HUES64 (cell line): ENCODE data around the gene SLC7A14.

Experiments
- H3K27ac ChIP-seq: 2 replicates; pipeline ENCODE4 v1.7.0; 2013; ENCODE audit warnings: low read depth, low read length, inconsistent platforms
- H3K27me3 ChIP-seq: 2 replicates; pipeline ENCODE4 v1.6.1; 2013; ENCODE audit warnings: mild to moderate bottlenecking, low read length; ENCODE audit not compliant: insufficient read depth
- H3K36me3 ChIP-seq: 2 replicates; pipeline ENCODE4 v1.6.1; 2013; ENCODE audit warnings: mild to moderate bottlenecking, low read length; ENCODE audit not compliant: insufficient read depth
- H3K4me1 ChIP-seq: 2 replicates; pipeline ENCODE4 v1.6.1; 2013; ENCODE audit warnings: mild to moderate bottlenecking, low read length, moderate library complexity; ENCODE audit not compliant: insufficient read depth
- H3K4me3 ChIP-seq: 2 replicates; pipeline ENCODE4 v1.5.1; 2013; ENCODE audit warnings: mild to moderate bottlenecking, low read length, moderate library complexity
- H3K9ac ChIP-seq: 2 replicates; pipeline ENCODE4 v1.6.1; 2013; ENCODE audit warnings: mild to moderate bottlenecking, low read depth, low read length
- H3K9me3 ChIP-seq: 2 replicates; pipeline ENCODE4 v1.6.1; 2013; ENCODE audit warnings: low read depth, low read length; ENCODE audit not compliant: insufficient read depth
- WGBS: fragments of 150-250, 120-280 bp; methylation state at CpG from one replicate; pipeline ENCODE4 v1.1.7; 2013; ENCODE audit warnings: missing lambda C conversion rate; 5-methylcytosine and 5-hydroxymethylcytosine counted together

The SLC7A14 gene

GRCh38 chr3:170532573-170532972 is 53.3 kb downstream of the SLC7A14 start:
- no peak overlapping the region for H3K4me3 ChIP-seq
- 89% methylated on average over 6 of the region's 6 CpGs for WGBS
- H3K9me3 ChIP-seq: no peaks in the 10 kb centered on the region
- H3K27ac ChIP-seq: no peak overlapping the region
- H3K9ac ChIP-seq: no peak overlapping the region
- no peaks in the 10 kb centered on the region for H3K36me3 ChIP-seq
- H3K4me1 ChIP-seq: peaks cover 7% of the 10 kb centered on the region
- H3K27me3 ChIP-seq: no peaks in the 10 kb centered on the region

GRCh38 chr3:170531657-170532335 is 54.1 kb downstream of the SLC7A14 start:
- Histone ChIP-seq H3K4me1 (peaks cover 7% of the 10 kb centered on the region), H3K36me3 (no peaks in the 10 kb centered on the region), H3K27ac (no peak overlapping the region), H3K9me3 (no peaks in the 10 kb centered on the region), H3K9ac (no peak overlapping the region), H3K4me3 (no peak overlapping the region), H3K27me3 (no peaks in the 10 kb centered on the region)
- WGBS: 88% methylated on average over 7 of the region's 7 CpGs

- Histone ChIP-seq H3K4me3 (no peak overlapping the region), H3K4me1 (peaks cover 7% of the 10 kb centered on the region), H3K9me3 (no peaks in the 10 kb centered on the region), H3K27me3 (no peaks in the 10 kb centered on the region), H3K9ac (no peak overlapping the region), H3K36me3 (no peaks in the 10 kb centered on the region), H3K27ac (no peak overlapping the region)
- 92% methylated on average over 6 of the region's 6 CpGs for WGBS
Observed at GRCh38 chr3:170531054-170531453, 54.8 kb downstream of the SLC7A14 start.

- H3K4me1 ChIP-seq: peaks cover 7% of the 10 kb centered on the region
- H3K27ac ChIP-seq: no peak overlapping the region
- H3K27me3 ChIP-seq: no peaks in the 10 kb centered on the region
- no peak overlapping the region for H3K9ac ChIP-seq
- no peak overlapping the region for H3K4me3 ChIP-seq
- 90% methylated on average over 4 of the region's 4 CpGs for WGBS
- H3K9me3 ChIP-seq: no peaks in the 10 kb centered on the region
- no peaks in the 10 kb centered on the region for H3K36me3 ChIP-seq
Observed at GRCh38 chr3:170529912-170530311, 56.0 kb downstream of the SLC7A14 start.

GRCh38 chr3:170529346-170529745 is 56.5 kb downstream of the SLC7A14 start:
- Histone ChIP-seq H3K27ac (no peak overlapping the region), H3K4me1 (peaks cover 7% of the 10 kb centered on the region), H3K27me3 (no peaks in the 10 kb centered on the region), H3K9ac (no peak overlapping the region), H3K36me3 (no peaks in the 10 kb centered on the region), H3K4me3 (no peak overlapping the region), H3K9me3 (no peaks in the 10 kb centered on the region)
- 89% methylated on average over 2 of the region's 2 CpGs for WGBS

- WGBS: 91% methylated on average over 8 of the region's 8 CpGs
- Histone ChIP-seq H3K27me3 (no peaks in the 10 kb centered on the region), H3K27ac (no peak overlapping the region), H3K4me1 (peaks cover 7% of the 10 kb centered on the region), H3K36me3 (no peaks in the 10 kb centered on the region), H3K4me3 (no peak overlapping the region), H3K9ac (no peak overlapping the region), H3K9me3 (no peaks in the 10 kb centered on the region)
Observed at GRCh38 chr3:170528726-170529125, 57.1 kb downstream of the SLC7A14 start.

- no peaks in the 10 kb centered on the region for H3K9me3 ChIP-seq
- H3K36me3 ChIP-seq: no peaks in the 10 kb centered on the region
- H3K4me1 ChIP-seq: peaks cover 7% of the 10 kb centered on the region
- no peak overlapping the region for H3K4me3 ChIP-seq
- no peak overlapping the region for H3K9ac ChIP-seq
- no peaks in the 10 kb centered on the region for H3K27me3 ChIP-seq
- H3K27ac ChIP-seq: no peak overlapping the region
Observed at GRCh38 chr3:170524073-170524472, 61.8 kb downstream of the SLC7A14 start.

- Histone ChIP-seq H3K36me3 (no peaks in the 10 kb centered on the region), H3K27ac (no peak overlapping the region), H3K9me3 (no peaks in the 10 kb centered on the region), H3K4me1 (peaks cover 1% of the 10 kb centered on the region; the same call in 1 of the 2 replicates), H3K27me3 (no peaks in the 10 kb centered on the region), H3K9ac (no peak overlapping the region), H3K4me3 (no peak overlapping the region)
- WGBS: 72% methylated on average over 2 of the region's 2 CpGs
Observed at GRCh38 chr3:170523248-170523647, 62.6 kb downstream of the SLC7A14 start.

GRCh38 chr3:170522201-170522600 is 63.7 kb downstream of the SLC7A14 start:
- Histone ChIP-seq H3K27ac (no peak overlapping the region), H3K27me3 (no peaks in the 10 kb centered on the region), H3K9ac (no peak overlapping the region), H3K4me3 (no peak overlapping the region), H3K4me1 (no peaks in the 10 kb centered on the region), H3K36me3 (no peaks in the 10 kb centered on the region), H3K9me3 (no peaks in the 10 kb centered on the region)
- WGBS: 74% methylated on average over 2 of the region's 2 CpGs

GRCh38 chr3:170520996-170521395 is 64.9 kb downstream of the SLC7A14 start:
- Histone ChIP-seq H3K9me3 (no peaks in the 10 kb centered on the region), H3K4me3 (no peak overlapping the region), H3K9ac (no peak overlapping the region), H3K27me3 (no peaks in the 10 kb centered on the region), H3K36me3 (no peaks in the 10 kb centered on the region), H3K4me1 (no peaks in the 10 kb centered on the region), H3K27ac (no peak overlapping the region)
- WGBS: 69% methylated on average over 2 of the region's 2 CpGs

GRCh38 chr3:170517242-170517945 is 68.5 kb downstream of the SLC7A14 start:
- H3K9ac ChIP-seq: no peak overlapping the region
- no peak overlapping the region for H3K27ac ChIP-seq
- no peaks in the 10 kb centered on the region for H3K4me1 ChIP-seq
- H3K27me3 ChIP-seq: no peaks in the 10 kb centered on the region
- H3K4me3 ChIP-seq: no peak overlapping the region
- H3K36me3 ChIP-seq: no peaks in the 10 kb centered on the region
- H3K9me3 ChIP-seq: no peaks in the 10 kb centered on the region
- WGBS: 75% methylated on average over 3 of the region's 3 CpGs
